Amniotic stem cell (primary cell): ENCODE measurements around the gene RNF157.

Experiments used
- DNase-seq: peaks from one replicate; lab custom pipeline; 2025; lab: John Stamatoyannopoulos, UW

RNF157 gene

GRCh38 chr17:76123749-76124581 is 116.3 kb downstream of the RNF157 start:
- no peak for DNase-seq

- DNase-seq, result no peak
Measured at GRCh38 chr17:76123191-76123499, 117.1 kb downstream of the RNF157 start.

GRCh38 chr17:76122431-76123190 is 117.7 kb downstream of the RNF157 start:
- no peak for DNase-seq

GRCh38 chr17:76121932-76122430 is 118.3 kb downstream of the RNF157 start:
- DNase-seq, result no peak

- no peak for DNase-seq
Measured at GRCh38 chr17:76120658-76121008, 119.7 kb downstream of the RNF157 start.

- no peak for DNase-seq
Measured at GRCh38 chr17:76119409-76120371, 120.6 kb downstream of the RNF157 start.

- no peak for DNase-seq
Measured at GRCh38 chr17:76115138-76115754, 125.0 kb downstream of the RNF157 start.

GRCh38 chr17:76111956-76112355 is 128.3 kb downstream of the RNF157 start:
- DNase-seq, result no peak

GRCh38 chr17:76107509-76107908 is 132.8 kb downstream of the RNF157 start:
- DNase-seq, result no peak

- no peak for DNase-seq
Measured at GRCh38 chr17:76106703-76107102, 133.6 kb downstream of the RNF157 start.

GRCh38 chr17:76104896-76105231 is 135.4 kb downstream of the RNF157 start:
- DNase-seq, result no peak

- no peak for DNase-seq
Measured at GRCh38 chr17:76104140-76104895, 136.0 kb downstream of the RNF157 start.

GRCh38 chr17:76103274-76104139 is 136.8 kb downstream of the RNF157 start, which contains the start of gene EXOC7:
EXOC7 (minus strand) TSS chr17:76103787; CDS start chr17:76103692, 95 bp downstream.
- DNase-seq, result peak; percentile 83

- no peak for DNase-seq
Measured at GRCh38 chr17:76102944-76103273, 137.4 kb downstream of the RNF157 start.

GRCh38 chr17:76097716-76098295 is 142.5 kb downstream of the RNF157 start:
- DNase-seq, result no peak

GRCh38 chr17:76095943-76096342 is 144.3 kb downstream of the RNF157 start:
- DNase-seq, result no peak

- DNase-seq, result no peak
Measured at GRCh38 chr17:76094046-76094445, 146.2 kb downstream of the RNF157 start.

GRCh38 chr17:76092526-76093413 is 147.5 kb downstream of the RNF157 start:
- no peak for DNase-seq
